Gastrocnemius medialis (tissue), 4 donors: Measurements from ENCODE around the gene NUTM2F. TPM values are rescaled to one million over a fixed set of nuclear protein-coding genes. Genes with fewer than 3 reads are reported as not detected.

ENCODE experiments used
- ATAC-seq, 2 donors: fragments of 150-250 bp; one replicate each; pipeline ENCODE4 v1.9.1; 2016
- DNase-seq, 2 donors: peaks; one replicate each; pipeline ENCODE4 v3.0.0-alpha.2; 2019
- H3K27ac ChIP-seq, 4 donors: fragments of 200-600 bp; sonication (generic); 1 replicate in 1 of 4; 2 replicates in 3 of 4; pipeline ENCODE4 v1.5.1; 2016 to 2018; ENCODE audit warnings: mild to moderate bottlenecking in 2 of 4, moderate library complexity in 1 of 4
- H3K27me3 ChIP-seq, 3 donors: fragments of 200-600 bp; sonication (generic) in 2 of 3; 1 replicate in 1 of 3; 2 replicates in 2 of 3; pipeline versions ENCODE4 v1.5.1 to v1.6.0; 2016 to 2019; ENCODE audit warnings: mild to moderate bottlenecking in 1 of 3, moderate library complexity in 1 of 3
- H3K36me3 ChIP-seq, 2 donors: fragments of 200-600 bp; sonication (generic) in 1 of 2; one replicate each; pipeline ENCODE4 v1.5.1; 2017 to 2018
- H3K4me1 ChIP-seq, 2 donors: fragments of 200-600 bp; sonication (generic) in 1 of 2; one replicate each; pipeline ENCODE4 v1.5.1; 2016 to 2017; ENCODE audit warnings: mild to moderate bottlenecking in 2 of 2
- H3K4me3 ChIP-seq, 4 donors: fragments of 200-600 bp; sonication (generic) in 3 of 4; 1 replicate in 1 of 4; 2 replicates in 3 of 4; pipeline ENCODE4 v1.5.1; 2016 to 2019; ENCODE audit warnings: mild to moderate bottlenecking in 2 of 4
- H3K9me3 ChIP-seq, 3 donors: fragments of 200-600 bp; sonication (generic) in 2 of 3; 1 replicate in 1 of 3; 2 replicates in 2 of 3; pipeline ENCODE4 v1.5.1; 2016 to 2019
- POLR2A ChIP-seq, 2 donors: fragments of 450-650 bp; IDR thresholded peaks; one replicate each; pipeline ENCODE4 v1.6.1; 2017; ENCODE audit warnings: antibody characterized with exemption in 2 of 2, mild to moderate bottlenecking in 2 of 2, moderate library complexity in 2 of 2
- in situ Hi-C, 4 donors: fragments of 200-750 bp; cut with MboI; loops; one replicate each; pipeline versions ENCODE4 v1.15.0 to v1.8.0; 2017; ENCODE audit warnings: low sequenced_read_pairs in 4 of 4
- intact Hi-C: fragments of 100-400 bp; cut with DNase I; formaldehyde crosslinking; loops from one replicate; pipeline ENCODE4 v1.15.1; 2023; ENCODE audit warnings: low total_unique reads
- total RNA-seq, 4 donors: library from RNA; depleted of rRNA; stranded (reverse); fragments of >200 nt; gene quantifications; one replicate each; pipeline versions ENCODE4 v1.1.0 to v1.2.3, GENCODE V29; 2016
- TF ChIP-seq, protein P1 (sequence below), 5 experiments: fragments of 450-650 bp in 3 of 5; fragments of 200-600 bp in 2 of 5; sonication (generic) in 2 of 5; IDR thresholded peaks in 4 of 5; conservative IDR thresholded peaks in 1 of 5; 1 replicate in 4 of 5; 2 replicates in 1 of 5; pipeline ENCODE4 v1.5.1; 2016 to 2019; ENCODE audit warnings: antibody characterized with exemption in 5 of 5, mild to moderate bottlenecking in 3 of 5, moderate library complexity in 3 of 5

NUTM2F gene
- total RNA-seq, 4 donors from 2014 or later = not detected

DNA sequence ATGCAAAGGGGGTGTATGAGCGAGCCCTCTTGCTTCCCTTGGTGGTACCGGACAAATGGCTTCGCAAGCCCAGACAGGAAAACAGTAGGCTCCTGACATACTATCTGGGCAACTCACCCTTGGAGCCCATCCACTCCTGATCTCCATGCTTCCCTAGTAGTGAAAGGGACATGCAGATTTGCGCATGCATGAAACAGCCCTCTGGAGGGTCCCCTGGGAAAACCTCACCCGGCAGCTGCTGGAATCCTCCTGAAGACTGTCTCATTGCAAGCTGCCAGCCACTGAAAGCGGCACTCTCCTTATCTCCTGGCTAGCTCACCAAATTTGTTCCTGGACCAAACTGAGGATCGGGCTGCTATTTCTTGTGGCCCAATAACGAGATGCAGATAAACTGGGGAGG, 59.2 kb downstream of the NUTM2F start:
- ATAC-seq = no peak
- TF ChIP-seq, protein P1, sequence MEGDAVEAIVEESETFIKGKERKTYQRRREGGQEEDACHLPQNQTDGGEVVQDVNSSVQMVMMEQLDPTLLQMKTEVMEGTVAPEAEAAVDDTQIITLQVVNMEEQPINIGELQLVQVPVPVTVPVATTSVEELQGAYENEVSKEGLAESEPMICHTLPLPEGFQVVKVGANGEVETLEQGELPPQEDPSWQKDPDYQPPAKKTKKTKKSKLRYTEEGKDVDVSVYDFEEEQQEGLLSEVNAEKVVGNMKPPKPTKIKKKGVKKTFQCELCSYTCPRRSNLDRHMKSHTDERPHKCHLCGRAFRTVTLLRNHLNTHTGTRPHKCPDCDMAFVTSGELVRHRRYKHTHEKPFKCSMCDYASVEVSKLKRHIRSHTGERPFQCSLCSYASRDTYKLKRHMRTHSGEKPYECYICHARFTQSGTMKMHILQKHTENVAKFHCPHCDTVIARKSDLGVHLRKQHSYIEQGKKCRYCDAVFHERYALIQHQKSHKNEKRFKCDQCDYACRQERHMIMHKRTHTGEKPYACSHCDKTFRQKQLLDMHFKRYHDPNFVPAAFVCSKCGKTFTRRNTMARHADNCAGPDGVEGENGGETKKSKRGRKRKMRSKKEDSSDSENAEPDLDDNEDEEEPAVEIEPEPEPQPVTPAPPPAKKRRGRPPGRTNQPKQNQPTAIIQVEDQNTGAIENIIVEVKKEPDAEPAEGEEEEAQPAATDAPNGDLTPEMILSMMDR (IDR thresholded peaks at IDR 0.05 in 4 of 5, conservative IDR thresholded peaks at IDR 0.05 in 1 of 5) = no peak
- TF ChIP-seq POLR2A (IDR thresholded peaks at IDR 0.05) = no peak

More for the DNA sequence above, 59.2 kb downstream of the NUTM2F start:
- Histone ChIP-seq H3K27ac (no peak overlapping the region), H3K4me3 (no peak overlapping the region), H3K36me3 (no peaks in the 10 kb centered on the region), H3K4me1 (peaks cover 0 to 4% of the 10 kb centered on the region in 2 donors), H3K9me3 (no peaks in the 10 kb centered on the region), H3K27me3 (no peaks in the 10 kb centered on the region)
- in situ Hi-C loops (no loop called here), intact Hi-C loops (no loop called here)
- DNase-seq = no peak

Other genes starting within 250 kb of the NUTM2F start
- gene PTPDC1, start 244.2 kb downstream of the NUTM2F start, total RNA-seq = 10 to 100 TPM in 2 of 4 donors, 1 to 10 TPM in 2; 4.3 to 11.4 (median 10.2) TPM
- 1 to 10 TPM in 3 of 4 donors, under 1 TPM in 1; 1.00 to 4.7 (median 1.3) TPM for gene ZNF169, start 69.3 kb downstream of the NUTM2F start, total RNA-seq
- not detected for gene PCAT7, start 226.4 kb upstream of the NUTM2F start, total RNA-seq